Stimulated activated CD4-positive, alpha-beta T cell treated with anti-CD3 and anti-CD28 coated beads, TNF-alpha, amount 100 ng/mL, for 24 hours (primary cell): ENCODE data around the gene RASA2.
"Not testable (repeated sequence)": the region's sequence is repeated elsewhere in the genome, so short reads cannot be mapped to it uniquely, and the experiment has no call there.

Experiments
- DNase-seq, 3 experiments: peaks; one replicate each; pipeline ENCODE4 v3.0.0-alpha.2; 2020; ENCODE audit warnings: low read depth in 3 of 3

The RASA2 gene

DNA sequence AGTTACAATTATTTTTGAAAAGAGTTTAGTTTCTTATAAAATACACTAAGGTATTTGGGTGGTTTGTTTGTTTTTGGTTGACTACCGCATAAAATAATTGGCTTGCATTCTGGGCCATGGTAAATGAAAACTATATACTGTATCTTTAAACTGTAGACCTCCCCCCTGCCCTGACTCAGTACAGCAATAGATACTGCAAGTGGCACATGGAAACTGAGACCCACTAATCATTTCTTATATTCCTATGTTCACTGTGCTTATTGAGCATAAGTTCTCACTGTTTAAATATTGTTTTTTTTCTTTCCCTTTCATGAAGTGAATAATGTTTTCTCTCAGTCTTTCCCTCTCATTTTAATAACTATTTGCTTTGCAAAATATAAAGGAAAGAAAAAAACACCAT is 45.8 kb downstream of the RASA2 start:
- no peak for DNase-seq

DNA sequence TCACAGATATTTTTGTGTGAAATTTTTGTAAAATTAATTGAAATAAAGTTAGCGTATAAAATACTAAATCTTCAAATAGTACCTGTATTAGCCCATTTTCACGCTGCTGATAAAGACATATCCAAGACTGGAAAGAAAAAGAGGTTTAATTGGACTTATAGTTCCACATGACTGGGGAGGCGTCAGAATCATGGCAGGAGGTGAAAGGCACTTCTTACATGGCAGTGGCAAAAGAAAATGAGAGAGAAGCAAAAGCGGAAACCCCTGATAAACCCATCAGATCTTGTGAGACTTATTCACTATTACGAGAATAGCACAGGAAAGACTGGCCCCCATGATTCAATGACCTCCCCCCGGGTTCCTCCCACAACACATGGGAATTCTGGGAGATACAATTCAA is 49.2 kb downstream of the RASA2 start:
- DNase-seq = not testable (repeated sequence)

DNA sequence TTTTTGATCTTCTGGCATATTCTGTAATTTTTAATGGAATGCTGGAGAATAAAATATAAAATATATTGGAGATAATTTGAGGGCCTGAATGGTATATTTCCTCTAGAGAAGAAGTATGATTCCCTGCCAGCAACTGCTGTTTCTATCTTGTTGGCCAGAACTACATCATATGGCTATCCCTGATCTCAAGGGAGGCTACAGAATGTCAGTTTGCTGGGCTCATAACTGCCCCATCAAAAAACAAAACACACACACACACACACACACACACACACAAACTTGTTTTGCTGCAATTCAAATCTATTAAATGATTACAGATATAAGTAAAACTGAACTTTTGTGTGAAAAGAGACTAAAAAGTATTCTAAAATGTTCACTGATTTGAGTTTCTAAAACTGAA is 51.0 kb downstream of the RASA2 start:
- no peak for DNase-seq

DNA sequence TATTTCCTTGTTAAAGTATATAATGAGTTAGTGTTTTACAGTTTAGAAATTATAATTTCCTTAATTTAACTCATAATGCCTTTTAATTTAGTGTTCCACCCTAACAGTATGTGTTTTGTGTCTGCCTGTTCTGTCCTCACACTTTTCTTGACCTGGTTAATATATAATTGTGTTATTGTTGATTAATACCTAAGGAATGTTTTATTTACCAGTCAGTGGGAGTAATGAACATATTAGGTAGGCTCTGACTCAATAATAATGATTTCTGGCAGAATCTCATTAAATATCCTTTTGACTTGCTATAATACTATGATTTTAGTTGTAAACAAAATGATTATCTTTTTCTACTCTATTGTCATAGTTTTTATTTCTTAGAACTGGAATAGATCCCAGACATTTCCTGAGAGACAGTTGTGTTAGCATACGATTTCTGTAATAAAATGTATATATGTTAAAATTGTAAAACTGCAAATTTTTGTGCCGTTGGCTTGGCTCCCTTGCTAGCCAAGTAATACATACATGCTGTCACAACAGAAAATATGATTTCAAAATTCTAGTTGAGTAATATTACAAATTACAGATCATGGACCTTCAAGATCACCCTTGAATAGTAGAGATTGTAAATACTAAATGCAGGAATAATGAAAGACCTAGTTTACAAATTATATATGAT is 51.9 kb downstream of the RASA2 start:
- no peak for DNase-seq

DNA sequence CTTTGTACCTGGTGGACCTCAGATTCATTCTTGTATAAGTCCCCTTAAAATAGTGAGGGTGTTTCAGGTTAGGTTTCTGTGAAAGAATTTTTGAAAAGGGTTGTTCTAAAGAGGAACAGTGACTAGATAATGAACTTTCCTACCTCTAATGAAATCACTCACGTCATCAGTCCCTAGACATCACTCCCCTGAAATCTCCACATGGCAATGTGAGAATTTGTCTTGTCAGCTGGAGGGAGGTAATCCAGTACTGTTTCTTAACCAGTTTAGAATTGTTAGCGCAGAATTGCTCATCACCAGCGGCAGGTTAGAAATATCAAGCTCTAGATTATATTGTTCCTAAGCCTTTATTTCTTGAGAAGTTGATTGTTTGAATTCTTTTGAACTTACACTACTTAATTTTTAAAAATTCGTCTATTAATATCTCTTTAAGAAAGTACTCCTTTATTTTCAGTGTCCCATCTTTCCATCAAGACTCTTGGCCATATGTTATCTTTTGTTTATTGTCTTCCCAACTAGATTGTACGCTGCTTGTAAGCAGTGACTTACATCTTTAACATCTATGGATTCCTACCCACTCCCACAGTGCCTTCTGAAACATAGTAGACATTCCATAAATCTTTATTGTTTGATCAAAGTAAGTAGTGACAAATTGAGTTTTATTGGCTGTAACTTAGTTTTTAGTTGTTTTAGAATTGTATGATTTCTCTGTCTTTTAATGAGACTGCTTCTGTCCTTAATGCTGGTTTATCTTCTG is 52.8 kb downstream of the RASA2 start:
- DNase-seq = no peak

DNA sequence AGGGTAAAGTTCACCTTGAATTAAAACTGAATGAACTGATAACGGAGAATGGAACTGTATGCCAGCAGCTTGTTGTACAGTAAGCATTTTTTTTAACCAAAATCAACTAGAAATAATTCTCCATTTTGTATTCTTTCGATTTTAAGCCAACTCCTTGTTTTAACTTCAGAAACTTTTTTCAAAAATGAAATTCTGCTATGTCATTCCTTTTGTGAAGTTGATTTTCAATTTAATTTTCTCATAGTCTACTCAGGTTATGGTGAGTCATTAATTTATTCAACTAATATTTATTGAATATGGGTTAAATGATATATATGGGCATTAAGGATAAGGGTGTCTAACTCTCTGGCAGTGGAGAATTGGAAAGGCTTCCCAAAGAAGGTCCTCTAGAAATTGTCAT is 53.7 kb downstream of the RASA2 start:
- no peak for DNase-seq

DNA sequence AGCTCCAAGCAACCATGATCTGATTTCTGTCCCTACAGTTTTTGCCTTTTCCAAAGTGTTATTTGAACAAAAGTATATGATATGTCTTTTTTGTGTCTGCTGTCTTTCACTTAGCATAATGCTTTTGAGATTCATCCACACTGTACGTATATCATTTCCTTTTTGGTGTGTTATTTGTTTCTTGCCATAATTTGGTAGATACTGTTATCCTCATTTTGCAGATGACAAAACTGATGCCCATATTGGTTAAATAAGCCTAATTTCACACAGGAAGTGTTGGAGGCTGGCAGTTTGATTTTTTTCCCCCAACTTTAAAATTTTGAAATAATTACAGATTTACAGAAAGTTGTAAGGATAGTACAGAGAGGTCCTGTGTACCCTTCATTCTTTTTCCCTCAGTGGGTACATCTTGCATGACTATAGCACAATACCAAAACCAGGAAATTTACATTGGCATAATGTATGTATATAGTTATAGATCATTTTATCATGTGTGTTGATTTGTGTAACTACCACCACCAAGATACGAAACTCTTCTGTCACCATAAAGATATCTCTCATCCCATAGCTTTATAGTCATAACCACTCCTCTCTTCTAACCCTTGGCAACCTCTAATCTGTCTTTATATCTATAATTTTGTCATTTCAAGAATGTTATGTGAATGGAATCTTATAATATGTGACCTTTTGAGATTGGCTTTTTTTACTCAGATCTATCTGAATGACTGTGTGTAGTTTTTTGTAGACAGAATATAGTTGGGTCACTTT is 55.6 kb downstream of the RASA2 start:
- no peak for DNase-seq

DNA sequence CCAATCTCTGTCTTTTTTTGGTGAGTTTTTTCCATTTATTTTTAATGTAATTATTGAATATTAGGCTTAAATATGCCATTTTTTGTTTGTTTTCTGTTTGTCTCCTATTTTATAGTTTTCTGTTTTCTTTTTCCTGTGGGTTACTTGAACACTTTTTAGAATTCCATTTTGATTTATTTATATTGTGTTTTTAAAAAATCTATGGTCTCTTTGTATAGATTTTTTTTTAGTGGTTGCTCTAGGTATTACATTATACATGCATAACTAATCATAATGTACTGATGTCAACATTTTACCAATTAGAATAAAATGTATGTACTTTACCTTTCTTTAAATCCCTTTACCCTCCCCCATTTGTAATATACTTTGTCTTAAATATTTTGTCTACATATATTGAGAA is 56.2 kb downstream of the RASA2 start:
- no peak for DNase-seq

DNA sequence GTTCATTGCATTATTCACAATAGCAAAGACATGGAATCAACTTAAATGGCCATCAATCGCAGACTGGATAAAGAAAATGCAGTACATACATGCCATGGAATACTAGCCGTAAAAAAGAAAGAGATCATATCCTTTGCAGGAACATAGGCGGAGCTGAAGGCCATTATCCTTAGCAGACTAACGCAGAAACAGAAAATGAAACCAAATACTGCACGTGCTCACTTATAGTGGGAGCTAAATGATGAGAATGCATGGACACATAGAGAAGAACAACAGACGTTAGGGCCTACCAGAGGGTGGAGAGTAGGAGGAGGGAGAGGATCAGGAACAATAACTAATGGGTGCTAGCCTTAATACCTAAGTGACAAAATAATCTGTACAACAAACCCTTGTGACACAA is 57.9 kb downstream of the RASA2 start:
- no peak for DNase-seq

DNA sequence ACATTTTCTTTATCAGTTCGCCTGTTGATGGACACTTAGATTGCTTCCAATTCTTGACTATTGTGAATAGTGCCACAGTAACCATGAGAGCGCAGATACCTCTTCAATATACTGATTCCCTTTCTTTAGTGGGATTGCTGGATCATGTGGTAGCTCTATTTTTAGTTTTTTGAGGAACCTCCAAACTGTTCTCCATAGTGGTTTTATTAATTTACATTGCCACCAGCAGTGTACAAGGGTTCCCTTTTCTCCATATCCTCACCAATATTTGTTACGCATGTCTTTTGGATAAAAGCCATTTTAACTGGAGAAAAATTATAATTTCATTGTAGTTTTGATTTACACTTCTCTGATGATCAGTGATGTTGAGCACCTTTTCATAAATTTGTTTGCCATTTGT is 59.3 kb downstream of the RASA2 start:
- DNase-seq = no peak

DNA sequence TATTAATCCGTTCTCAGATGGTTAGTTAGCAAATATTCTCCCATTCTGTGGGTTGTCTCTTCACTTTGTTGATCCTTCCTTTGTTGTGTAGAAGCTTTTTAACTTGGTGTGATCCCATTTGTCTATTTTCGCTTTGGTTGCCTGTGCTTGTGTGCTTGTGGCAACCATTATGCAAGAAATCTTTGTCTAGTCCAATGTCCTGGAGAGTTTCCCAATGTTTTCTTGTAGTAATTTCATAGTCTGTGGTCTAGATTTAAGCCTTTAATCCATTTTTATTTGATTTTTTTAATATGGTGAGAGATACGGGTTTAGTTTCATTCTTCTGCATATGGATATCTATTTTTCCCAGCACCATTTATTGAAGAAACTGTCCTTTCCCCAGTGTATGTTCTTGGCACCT is 59.8 kb downstream of the RASA2 start:
- DNase-seq = no peak

DNA sequence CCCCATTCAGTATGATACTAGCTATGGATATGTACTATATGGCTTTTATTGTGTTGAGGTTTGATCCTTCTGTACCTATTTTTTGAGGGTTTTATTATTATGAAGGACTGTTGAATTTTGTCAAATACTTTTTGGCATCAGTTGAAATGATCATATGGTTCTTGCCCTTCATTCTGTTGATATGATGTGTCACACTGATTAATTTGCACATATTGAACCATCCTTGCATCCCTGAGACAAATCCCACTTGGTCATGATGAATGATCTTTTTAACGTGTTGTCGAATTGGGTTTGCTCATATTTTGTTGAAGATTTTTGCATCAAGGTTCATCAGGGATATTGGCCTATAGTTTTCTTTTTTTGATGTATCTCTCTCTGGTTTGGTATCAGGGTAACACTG is 61.0 kb downstream of the RASA2 start:
- no peak for DNase-seq

DNA sequence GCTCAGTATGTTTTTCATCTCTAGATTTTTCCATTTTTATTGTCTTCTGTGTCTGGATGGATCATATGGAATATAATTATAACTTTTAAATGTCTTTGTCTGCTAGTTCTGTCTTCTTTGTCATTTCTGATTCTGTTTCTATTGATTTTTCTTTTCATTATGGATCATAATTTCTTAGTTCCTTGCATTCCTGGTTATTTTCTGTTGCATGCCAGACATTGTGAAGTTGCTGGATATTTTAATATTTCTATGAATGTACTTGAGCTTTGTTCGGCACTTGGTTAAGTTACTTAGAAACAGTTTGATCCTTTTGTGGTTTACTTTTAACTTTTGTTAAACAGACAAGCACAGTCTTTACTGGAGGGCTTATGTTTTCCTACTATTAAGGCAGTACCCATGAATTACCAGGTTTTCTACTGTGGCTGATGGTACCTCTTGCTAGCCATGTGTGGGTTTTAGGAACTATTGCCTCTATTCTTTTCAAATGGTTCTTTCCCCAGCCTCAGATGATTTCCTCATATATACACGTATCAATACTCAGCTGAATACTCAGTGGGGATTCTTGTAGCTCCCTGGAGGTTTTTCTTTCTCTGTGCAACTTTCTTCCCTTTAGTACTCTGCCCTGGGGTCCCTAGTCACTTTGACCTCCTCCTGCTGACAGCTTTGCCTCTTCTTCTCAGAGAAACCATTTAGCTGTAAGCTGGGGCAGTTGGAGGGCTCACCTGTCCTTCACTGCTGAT is 64.3 kb downstream of the RASA2 start:
- no peak for DNase-seq

DNA sequence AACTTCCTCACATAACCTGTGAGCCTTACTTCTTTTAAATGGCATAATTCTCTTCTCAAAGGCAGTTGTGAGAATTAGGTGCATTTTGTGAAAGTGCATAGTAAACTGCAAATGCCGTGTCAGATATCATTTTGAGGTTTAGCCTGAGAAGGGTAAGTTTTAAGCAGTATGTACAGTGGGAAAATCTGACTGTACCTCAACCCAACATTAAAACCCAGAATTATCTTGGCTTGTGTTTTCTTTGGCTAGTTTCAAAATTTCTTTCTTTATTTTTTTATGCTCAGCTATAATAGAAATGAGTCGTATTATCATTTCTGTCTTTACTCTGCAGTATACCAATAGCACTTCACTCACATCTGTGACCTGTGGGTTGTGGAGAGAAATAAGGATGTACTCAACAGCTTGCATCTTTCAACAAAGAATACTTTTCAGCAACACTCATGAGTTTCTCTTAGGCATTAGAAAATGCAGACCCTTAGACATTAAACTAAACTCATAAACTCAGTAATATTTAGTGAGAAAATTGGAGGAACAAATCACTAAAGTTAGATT is 65.7 kb downstream of the RASA2 start:
- DNase-seq = no peak

DNA sequence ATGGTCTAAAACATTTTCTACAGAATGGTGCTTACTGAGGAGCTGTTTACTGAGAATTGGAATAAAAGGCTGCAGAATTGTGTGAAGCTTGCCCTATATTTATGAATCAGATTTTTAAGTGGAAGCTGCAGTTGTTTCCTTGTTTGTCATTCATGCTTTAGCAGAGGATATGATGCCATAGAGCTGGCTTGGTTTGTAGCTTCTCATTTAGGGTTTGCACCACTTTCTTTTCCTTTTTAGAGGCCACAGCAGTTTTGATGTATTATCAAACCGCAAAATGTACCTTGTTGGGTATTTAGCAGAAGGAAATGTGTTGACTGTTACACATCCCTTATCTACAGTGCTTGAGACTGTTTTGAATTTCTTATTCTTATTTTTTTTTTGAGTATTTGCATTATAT is 66.2 kb downstream of the RASA2 start:
- DNase-seq = no peak

DNA sequence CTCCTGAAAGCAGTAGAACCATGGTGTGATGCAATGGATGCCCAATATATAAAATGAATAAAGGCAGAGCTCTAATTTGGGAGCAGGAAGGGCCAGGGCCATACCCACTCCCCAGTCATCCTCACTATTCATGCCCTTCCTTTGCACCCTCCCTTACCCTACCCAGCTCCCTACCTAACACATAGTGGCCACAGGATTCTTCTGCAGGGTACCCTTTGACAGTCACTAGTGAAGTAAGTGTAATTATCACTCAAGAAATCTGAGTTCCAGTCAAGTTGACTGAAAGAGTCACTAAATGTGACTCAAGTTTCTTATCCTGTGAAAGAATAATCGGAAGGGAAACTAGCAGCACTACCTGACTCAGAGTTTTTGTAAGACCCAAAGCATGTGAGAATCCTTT is 69.2 kb downstream of the RASA2 start:
- no peak for DNase-seq

DNA sequence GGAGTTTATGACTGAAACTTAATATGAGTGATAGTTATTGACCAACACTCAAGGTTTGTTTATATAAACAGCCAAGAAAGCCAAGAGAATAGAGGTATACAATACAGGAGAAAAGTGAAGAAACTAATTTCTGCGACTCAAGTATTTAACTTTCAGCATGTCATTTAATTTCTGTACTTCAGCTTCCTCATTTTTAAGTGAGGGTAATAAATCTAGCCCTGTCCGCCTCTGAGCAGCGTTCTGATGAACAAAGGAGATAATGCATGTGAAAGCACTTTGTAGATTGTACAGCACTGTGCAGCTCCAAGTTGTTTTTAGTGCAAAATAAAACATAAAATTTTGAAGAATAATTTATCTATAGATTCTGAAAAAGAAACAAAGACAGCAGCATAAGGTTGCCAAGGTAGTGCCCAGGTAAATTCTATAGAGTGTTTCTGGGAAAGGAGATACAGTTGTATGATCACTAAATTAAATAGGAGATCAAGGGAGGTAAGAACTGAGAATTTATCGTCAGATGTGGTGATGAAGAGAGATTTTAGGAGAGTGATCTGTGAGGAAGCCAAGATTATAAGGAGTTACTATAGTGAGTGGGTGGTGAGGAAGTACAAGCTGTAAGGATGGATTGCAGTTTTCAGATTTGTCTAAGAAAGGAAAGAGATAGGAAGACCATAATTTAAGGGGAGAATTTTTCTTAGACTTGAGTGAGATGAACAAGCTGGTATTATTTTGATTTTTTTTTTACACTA is 71.3 kb downstream of the RASA2 start:
- DNase-seq = no peak

DNA sequence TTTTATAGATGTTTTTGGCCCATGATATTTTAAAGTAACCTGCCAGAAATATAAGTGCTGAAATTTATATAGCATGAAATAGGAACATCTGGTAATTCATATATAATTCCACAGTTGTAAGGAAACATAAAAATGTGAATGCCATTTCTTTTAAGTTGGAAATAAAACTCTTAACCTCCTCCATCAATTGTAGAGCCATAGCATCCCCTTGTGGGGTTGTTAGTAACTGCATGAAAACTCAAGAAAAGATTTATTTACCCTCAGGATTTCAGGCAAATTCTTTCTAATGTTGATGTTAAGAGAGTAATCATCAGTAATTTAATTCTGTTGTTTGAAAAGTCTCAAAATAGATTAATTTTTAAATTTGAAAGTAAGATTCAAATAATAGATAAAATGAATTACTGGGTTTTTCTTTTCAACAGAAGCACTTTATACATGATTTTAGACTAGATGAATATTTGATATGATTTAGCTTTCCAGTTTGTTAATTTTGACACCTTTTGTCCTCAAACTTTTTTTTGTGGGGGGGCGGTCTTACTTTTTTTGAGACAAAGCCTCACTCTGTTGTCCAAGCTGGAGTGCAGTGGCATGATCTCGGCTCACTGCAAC is 74.7 kb downstream of the RASA2 start:
- peak in 1 of 3 experiments; percentile 42 for DNase-seq

DNA sequence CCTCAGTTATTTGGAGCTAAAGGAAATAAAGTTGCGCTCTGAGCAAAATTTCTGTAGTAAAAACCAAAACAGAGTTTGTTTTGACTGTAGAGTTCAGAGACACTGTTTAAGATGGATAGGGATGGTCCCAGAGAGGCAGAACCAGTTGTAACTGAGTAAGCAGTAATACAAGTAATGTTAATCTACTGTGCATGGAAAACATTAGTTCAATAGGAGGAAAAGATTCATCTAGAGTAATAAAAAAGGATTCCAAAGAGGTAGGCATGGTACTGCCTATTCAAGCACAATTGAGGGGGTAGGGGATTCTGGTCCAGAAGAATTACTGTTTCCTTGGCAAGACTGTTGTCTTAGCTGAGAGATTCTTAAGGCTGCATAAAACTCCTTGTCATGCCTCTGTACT is 77.4 kb downstream of the RASA2 start:
- DNase-seq = no peak

DNA sequence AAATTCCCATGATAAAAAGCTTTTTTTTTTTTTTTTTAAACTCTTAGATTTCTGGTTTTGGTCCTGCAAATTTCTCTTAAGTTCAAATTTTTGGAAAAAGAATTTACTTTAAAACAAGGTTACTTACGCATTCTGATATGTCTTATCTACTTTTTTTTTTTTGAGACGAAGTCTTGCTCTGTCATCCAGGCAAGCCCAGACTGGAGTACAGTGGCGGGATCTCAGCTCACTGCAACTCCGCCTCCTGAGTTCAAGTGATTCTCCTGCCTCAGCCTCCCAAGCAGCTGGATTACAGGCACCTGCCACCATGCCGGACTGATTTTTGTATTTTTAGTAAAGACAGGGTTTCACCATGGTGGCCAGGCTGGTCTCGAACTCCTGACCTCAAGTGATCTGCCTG is 83.2 kb downstream of the RASA2 start:
- no peak for DNase-seq
